Retina (tissue), 1 donor: ENCODE data around the gene SLIT3.
"Not testable (repeated sequence)": the region's sequence is repeated elsewhere in the genome, so short reads cannot be mapped to it uniquely, and the experiment has no call there.

ENCODE experiments used
- DNase-seq: peaks from one replicate; pipeline ENCODE4 v3.0.0-alpha.2; 2016

Gene SLIT3

GRCh38 chr5:169216866-169217265 is 84.1 kb downstream of the SLIT3 start:
- DNase-seq, result no peak

- no peak for DNase-seq
Observed at GRCh38 chr5:169213479-169213878, 87.5 kb downstream of the SLIT3 start.

- not testable (repeated sequence) for DNase-seq
Observed at GRCh38 chr5:169211761-169212160, 89.2 kb downstream of the SLIT3 start.

DNA sequence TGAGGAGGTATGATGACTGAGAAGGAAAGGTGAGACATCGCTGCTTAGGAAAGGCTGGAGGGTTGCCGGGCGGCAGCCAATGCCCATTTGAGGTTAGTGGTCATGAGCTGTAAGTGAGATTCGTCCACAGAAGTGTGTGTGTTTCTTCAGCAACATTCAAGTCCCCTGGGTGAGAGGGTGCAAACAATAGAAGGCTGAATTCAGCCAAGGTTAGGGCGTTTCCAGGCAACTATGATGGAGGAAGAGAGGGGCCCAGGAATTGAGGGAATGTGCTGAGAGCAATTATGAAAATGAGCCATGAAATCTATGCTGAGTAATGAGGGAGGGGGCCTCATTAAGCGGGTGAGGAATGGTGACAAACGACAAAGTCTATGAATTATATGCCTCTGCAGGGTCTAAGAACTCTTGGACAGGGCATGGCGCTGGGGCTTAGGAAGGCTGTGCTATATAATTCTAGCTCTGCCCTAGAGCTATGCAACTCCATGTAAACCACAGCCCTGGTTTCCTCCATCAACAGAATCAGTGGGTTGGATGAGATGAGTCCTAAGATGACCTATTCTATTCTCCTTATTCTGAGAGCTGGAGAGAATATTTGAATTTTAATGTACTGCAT is 96.0 kb downstream of the SLIT3 start:
- peak; percentile 21 for DNase-seq

GRCh38 chr5:169202969-169203368 is 98.0 kb downstream of the SLIT3 start:
- DNase-seq, result no peak

GRCh38 chr5:169201597-169201996 is 99.3 kb downstream of the SLIT3 start:
- DNase-seq, result no peak

GRCh38 chr5:169200125-169200778 is 100.7 kb downstream of the SLIT3 start:
- DNase-seq, result no peak

- DNase-seq, result no peak
Observed at GRCh38 chr5:169197343-169197742, 103.6 kb downstream of the SLIT3 start.

GRCh38 chr5:169196059-169196458 is 104.9 kb downstream of the SLIT3 start:
- DNase-seq, result no peak

DNA sequence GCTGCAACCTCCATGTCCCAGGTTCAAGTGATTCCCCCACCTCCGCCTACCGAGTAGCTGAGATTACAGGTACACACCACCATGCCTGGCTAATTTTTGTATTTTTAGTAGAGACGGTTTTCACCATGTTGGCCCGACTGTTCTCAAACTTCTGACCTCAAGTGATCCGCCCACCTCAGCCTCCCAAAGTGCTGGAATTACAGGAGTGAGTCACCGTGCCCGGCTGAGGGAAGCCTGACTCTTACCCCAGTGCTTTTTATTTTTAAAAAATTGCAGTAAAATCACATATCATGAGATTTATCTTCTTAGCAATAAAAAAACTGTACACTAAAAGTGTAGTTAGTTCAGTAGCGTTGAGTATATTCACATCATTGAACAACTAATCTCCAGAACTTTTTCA is 105.3 kb downstream of the SLIT3 start:
- DNase-seq, result no peak

DNA sequence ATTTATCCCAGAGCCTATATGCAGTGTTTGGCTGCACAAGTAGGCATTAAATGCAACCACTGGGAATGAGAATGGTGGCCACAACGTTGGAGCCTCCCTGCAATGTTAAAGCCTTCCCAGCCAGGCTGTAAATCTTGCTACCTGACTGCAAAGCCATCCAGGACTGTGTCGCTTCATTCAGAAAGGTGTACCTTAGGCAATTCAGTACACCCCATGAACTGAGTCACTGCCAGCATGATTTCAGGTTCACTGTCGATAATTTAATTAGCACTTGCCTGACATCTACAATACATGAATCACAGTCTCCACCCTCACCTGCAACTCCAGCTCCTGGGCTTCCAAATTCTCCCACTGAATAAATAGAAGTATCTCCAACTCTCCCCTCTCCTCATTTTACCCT is 108.4 kb downstream of the SLIT3 start:
- DNase-seq, result no peak

DNA sequence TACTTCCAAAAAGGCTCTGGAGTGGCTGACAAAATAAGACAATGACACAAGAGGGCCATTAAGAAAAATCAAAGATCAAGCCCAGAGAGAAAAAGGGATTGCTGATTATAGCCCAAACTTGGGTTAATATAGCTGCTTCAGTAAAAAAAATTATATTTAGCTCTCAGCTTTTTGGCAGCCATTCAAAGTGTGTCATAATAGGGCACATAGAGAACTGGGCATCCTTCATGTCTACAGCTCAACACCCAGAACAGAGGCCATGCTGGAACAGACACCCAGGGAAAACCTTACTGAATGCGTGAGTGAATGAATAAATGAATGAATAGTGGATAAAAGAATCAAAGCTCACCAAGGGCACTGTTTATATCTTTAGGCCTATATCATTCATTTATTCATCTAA is 110.1 kb downstream of the SLIT3 start:
- DNase-seq, result no peak

- DNase-seq, result no peak
Observed at GRCh38 chr5:169185626-169186025, 115.3 kb downstream of the SLIT3 start.

GRCh38 chr5:169183576-169183975 is 117.4 kb downstream of the SLIT3 start:
- DNase-seq, result no peak

GRCh38 chr5:169182797-169183196 is 118.1 kb downstream of the SLIT3 start:
- DNase-seq, result no peak

- no peak for DNase-seq
Observed at GRCh38 chr5:169181814-169182213, 119.1 kb downstream of the SLIT3 start.

DNA sequence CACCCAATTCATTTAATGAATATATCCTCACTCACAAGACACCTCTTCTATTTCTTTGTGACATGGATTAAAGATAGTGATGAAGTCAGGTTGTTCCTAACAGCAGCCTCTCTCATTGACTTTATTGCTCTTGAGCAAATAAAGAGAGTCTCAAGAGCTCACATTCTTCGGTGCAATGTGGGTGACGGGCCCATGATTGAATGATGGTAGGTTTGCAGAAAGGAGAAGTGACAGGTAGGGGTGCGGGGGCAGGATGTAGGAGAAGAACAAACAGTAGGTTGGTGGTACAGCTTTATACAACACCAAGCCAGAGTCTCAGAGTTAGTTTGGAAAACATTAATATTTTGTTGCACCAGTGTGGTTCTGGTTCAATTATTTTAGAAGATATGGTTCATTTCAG is 122.2 kb downstream of the SLIT3 start:
- no peak for DNase-seq

- DNase-seq, result no peak
Observed at GRCh38 chr5:169178274-169178673, 122.7 kb downstream of the SLIT3 start.

DNA sequence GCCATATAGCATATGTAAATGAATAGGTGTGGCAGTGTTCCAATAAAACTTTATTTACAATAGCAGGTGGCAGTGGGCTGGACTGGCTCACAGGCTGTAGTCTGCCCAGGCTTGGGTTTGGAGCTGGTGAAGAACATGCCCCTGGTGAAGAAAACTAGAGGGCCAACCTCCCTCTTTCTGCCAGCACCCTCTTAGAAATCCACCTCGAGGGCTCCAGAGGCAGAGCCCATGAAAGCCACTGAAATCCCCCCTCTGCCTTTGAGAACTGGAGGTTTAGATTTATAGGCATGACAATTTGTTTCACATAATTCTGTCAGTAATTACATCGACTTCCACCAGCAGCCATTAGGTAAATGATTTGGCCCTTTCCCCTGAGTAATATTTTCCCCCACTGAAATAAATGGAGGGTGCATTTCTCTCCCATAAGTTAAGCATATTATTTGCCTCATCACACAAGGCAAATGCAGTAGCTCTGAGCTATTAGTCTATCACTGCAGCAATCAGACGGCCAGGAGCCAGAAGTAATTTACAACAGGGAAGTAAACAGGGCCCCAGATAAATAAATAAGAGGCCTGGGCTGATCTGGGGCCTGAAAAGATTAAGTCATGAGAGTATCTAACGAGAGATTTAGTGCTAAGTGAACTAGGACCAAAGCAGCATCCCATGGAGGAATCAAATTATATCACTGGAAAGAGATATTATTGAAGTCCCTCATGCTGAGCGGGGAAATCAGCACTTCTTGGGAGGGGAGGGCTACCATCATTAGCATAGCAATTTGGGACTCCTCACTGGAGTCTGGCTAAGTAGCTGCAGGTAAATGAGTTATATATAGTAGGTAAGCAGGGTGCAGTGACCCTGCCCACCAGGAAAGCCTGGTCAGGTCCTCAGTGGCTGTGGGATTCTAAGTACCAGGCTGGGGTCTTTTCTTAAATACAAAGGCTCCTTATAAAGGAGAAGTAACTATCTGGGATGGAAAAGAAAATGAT is 123.9 kb downstream of the SLIT3 start:
- DNase-seq, result no peak

DNA sequence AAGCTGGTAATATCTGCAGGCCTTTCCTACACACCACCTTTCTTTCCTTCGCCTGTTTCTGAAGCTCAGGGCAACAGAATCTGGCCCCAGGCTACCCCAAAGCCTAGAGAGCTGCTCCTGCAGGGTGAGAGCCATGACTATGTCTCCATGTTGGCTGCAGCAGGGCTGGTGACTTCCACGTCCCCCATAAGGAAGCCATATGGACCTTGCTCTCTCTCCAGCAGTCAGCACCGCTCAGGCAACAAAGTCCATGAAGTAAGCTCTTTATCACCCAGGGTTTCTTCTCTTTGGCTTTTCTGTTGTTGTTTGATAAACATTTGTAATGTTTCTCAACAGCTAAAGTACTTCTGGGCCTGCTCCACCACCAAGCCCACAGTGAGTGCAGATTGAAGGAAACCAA is 125.2 kb downstream of the SLIT3 start:
- no peak for DNase-seq

DNA sequence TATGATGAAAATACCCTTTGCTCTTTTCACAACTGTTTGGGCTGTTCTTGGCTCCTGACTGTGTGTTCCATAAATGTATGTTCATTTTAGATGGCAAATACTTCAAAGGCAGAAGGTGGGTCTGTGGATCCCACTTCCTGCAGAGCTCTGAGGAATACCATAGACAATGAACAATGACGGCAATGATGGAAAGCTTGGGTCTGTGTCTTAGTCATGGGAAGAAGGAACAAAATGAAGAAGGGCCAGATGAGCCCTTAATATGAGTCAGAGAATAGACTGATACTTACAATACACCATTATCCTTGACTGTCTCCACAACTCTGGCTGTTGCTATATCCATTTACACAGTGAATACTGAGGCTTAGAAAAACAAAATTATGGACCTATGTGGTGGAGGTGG is 126.0 kb downstream of the SLIT3 start:
- DNase-seq, result no peak

- no peak for DNase-seq
Observed at GRCh38 chr5:169173372-169173771, 127.6 kb downstream of the SLIT3 start.

DNA sequence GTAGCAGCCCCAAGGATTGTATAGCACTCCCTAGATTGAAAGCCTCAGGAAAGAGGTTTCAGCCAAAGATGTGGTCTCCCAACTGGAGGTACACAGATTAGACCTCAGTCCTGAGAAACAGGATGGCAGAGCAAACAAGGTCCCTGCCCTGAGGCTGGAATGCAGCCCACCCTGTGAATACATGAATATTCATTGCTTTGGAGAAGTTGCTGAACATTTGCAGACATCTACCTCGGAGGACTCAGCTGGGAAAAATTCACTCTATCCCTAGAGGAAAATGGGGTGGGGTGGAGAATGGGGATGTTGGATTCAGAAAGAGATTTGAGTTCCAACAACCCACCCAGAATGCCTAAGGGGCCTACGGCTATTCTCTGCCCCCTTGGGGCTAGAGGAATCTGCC is 129.4 kb downstream of the SLIT3 start:
- DNase-seq, result no peak

DNA sequence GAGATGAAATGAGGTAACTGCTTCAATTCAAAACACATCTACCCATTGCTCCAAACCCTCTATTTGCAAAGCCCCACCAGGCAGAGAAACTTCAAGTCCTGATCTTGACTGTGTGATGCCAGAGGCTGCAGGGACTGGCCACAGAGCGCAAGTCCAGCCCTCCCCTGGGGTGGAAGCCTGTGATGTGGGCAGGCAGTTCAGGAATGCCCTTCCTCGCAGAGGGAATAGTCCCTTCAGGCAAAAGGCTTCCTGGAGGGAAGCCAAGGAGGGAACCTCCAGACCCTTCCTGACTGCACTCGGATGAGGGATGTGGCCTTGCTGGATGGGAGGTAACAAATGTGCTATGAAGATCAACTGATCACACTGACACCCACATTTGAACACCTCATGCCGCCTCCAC is 131.2 kb downstream of the SLIT3 start:
- DNase-seq, result no peak
